Measurements from ENCODE around the gene KRTAP10-9.
"Not testable (repeated sequence)": the region's sequence is repeated elsewhere in the genome, so short reads cannot be mapped to it uniquely, and the experiment has no call there.

KRTAP10-9 gene

DNA sequence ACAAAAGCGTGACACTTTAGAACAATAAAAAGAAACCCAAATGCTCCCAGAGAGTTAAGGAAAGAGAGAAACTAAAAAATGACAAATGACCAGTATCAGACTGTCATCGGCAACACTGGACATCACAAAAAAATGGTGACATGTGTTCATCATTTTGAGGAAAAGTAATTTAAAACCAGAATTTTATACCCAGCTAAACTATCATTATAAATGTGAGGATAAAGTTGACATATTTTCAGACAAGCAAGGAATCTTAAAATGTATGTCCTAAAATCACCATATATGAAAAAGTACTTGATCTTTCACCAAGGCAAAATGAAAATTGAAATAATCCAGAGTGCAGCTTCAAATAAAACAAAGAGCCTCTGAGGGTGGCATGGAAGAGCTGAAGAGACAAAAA is 18.0 kb downstream of the KRTAP10-9 start:
- no peak for DNase-seq

DNA sequence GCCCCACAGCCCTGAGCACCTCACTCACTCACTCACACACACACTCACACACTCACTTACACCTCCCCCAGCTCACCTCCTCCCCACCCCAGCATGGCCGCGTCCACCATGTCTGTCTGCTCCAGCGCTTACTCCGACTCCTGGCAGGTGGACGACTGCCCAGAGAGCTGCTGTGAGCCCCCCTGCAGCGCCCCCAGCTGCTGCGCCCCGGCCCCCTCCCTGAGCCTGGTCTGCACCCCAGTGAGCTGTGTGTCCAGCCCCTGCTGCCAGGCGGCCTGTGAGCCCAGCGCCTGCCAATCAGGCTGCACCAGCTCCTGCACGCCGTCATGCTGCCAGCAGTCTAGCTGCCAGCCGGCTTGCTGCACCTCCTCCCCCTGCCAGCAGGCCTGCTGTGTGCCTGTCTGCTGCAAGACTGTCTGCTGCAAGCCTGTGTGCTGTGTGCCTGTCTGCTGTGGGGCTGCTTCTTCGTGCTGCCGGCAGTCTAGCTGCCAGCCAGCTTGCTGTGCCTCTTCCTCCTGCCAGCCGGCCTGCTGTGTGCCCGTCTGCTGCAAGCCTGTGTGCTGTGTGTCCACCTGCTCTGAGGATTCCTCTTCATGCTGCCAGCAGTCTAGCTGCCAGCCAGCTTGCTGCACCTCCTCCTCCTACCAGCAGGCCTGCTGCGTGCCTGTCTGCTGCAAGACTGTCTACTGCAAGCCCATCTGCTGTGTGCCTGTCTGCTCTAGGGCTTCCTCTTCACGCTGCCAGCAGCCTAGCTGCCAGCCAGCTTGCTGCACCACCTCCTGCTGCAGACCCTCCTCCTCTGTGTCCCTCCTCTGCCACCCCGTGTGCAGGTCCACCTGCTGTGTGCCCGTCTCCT is 19.7 kb downstream of the KRTAP10-9 start, which contains the start of gene KRTAP10-11:
KRTAP10-11 (plus strand) TSS at position 49 of the 856 bp plus-strand sequence; CDS start at position 94, 45 bp downstream.
- DNase-seq = not testable (repeated sequence)

DNA sequence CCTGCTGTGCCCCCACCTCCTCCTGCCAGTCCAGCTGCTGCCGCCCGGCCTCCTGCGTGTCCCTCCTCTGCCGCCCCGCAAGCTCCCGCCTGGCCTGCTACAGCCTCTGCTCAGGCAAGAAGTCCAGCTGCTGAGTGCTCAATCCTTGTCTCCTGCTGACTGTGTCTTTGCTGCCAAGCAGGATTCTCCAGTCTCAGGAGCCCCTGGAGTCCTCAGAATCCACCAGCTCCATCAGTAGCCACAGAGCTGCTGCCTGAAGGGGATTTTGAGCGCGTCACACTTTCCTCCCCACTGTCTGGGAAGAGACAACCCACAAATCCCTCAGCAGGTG is 20.3 kb downstream of the KRTAP10-9 start:
- DNase-seq = no peak

DNA sequence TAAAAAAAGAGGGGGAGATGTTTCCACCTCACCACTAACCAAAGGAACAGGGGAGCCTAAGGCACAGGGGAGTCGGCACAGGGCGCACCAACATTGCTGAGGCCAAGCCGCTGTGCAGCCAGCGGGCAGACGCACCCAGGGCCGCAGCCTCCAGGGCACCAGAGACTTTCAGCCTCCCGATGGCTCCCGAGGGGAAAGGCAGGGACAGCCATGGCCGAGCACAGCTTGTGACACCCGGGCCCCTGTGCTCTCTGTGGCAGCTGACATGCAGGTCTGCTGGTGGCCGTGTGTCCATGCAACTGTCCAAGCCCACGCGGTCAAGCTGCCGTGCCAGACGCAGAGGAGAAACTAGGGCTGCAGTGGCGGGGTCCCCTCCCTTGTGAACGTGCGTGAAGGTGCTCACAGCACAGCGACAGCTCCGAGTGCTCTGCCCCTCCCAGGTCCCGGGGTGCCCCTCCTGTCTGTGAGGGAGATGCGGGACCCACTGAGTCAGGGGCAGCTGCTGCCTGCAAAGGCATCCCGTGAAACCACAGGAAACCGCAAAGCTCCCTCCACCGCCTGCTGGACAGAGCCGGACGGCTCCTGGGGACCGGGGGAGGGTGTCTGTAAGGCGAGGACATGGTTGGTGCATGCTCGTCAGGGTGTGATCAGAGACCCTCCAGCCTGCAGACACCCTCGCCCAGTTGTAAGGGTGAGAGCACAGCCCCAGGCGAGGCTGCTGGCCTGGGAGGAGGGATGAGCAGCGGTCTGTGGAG is 21.8 kb downstream of the KRTAP10-9 start:
- DNase-seq = no peak

DNA sequence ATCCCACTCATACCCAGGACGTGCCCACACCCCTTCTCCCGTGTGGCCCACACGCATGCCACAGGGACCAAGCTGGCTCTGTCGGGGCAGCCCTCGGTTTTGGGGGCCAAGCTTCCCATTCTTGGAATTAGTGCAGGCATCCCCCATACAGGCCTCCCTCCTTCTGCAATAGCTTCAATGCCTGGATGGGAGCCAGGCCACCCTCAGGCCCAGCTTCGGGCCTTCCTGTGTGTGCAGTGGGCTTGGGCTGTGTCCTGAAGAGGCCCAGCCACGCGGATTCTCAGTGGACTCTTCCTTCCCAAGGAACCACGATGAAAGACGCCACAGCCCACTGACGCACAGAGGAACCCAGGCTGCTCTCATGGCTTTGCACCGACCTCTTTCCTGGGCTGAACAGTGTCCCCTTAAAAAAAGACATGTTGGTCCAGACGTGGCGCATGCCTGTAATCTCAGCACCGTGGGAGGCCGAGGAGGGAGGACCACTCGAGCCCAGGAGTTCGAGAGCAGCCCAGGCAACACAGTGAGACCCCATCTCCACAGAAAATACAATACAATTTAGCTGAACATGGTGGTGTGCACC is 22.7 kb downstream of the KRTAP10-9 start:
- no peak for DNase-seq

DNA sequence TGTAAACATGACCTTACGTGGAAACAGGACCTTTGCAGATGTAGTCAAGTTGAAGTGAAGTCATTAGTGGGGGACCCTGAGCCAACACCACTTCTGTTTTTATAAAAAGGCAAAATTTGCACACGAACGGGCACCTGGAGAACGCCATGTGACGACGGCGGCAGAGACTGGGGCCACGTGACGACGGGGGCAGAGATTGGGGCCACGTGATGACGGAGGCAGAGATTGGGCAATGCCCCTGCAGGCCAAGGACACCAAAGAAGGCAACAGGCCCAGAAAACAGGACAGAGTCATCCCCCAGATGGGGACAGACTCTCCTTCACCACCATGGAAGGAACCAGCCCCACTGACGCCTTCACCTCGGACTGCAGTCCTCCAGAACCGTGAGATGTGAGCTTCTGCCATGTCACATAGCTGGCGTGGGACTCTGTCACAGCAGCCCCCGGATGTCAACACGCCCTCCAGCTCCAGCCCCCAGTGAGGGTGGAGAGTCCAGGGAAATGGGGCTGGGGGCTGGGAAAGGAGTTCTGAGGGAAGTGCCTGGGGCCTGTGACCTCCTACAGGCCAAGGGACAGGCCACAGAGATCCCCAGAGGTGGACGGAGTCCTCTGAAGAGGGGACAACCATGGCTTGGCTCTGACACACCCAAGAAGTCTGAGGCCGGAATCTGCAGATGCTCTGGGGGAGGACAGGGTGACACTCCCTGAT is 23.5 kb downstream of the KRTAP10-9 start:
- DNase-seq = no peak

DNA sequence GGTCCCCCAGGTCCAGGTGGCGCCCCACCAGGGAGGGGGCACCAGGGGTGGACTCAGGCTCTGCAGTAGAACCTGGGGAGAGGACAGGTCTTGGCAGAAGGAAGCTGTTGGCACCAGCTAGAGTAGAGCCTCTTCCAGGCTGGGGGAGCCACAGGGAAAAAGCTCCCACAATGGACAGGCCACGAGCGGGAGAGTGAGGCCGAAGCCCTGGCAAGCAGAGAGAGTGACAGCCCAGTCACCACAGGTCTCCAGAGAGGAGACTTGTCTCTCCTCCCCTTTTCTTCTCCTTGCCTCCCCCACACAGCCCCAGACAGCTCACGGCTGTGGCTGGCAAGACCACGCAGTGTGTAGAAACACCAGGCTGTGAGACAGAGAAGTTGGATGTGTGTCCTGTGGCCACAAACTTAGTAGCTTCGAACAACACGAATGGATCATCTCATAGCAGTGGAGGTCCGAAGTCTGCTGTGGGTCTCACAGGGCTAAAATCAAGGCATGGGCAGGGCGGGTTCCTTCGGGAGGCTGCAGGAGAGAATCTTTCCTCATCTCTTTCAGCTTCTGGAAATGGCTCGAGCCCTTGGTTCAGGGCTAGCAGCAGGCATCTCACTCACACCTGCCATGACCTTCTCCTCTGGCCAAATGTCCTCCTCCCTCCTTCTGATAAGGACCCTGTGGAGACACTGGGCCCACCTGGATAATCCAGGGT is 24.2 kb downstream of the KRTAP10-9 start:
- no peak for DNase-seq

DNA sequence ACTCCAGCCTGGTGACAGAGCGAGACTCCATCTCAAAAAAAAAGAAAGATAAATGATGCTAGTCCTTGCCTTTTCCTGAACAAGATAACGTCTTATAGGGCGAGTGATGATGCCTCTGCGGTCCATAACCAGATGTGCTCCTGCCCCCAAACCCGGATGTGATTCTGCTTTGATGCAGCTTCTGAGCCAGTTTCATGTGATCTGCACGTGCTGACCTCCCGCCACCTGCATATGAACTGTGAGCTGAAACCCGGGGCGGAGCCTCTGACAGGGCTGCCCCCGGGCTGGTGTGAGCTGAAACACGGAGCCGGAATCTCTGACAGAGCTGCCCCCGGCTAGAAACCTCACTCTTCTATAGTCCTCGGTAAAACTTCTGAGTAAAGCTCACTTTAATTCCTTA is 26.2 kb downstream of the KRTAP10-9 start:
- DNase-seq = peak in 1 of 2 donors; percentile 5

DNA sequence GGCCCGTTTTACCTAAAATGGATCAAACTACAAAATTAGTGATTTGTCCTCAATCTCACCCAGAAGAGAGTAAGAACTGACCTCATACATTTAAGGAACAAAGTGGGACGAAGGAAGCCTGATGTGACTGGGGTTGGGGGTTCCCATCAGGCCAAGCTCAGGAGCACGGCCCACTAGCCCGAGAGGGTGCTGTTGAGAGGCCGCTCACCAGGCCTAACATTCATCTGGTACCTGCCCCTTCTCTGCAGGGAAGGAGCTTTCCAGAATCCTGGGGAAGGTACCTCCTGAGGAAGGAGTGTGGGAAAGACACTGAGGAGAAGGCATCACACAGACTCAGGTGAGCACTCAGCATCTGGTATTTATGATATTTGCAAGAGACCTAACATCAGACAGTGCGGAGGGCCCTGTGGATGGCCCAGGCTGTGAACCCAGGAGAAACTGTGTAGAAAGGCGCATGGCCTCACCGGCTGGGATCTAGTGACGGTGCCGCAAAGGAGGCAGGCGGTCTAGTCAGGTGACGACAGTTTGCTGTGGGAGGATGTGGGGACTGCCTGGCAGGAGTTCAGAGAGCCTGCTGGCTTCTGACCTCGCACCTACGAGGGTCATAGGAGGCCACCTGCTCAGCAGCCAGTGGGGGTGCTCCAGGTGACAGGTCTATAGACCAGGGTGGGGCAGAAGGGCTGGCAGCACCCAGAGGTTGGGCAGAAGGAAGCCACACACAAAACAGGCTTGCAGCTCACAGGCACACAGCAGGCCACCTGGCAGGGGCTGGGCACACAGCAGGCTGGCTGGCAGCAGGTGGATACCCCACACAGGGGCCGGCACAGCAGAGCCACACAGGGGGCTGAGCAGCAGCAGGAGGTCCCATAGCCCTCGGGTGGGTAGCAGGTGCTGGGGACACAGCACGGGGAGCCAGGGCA is 27.0 kb downstream of the KRTAP10-9 start:
- DNase-seq = peak; percentile 67 to 79

DNA sequence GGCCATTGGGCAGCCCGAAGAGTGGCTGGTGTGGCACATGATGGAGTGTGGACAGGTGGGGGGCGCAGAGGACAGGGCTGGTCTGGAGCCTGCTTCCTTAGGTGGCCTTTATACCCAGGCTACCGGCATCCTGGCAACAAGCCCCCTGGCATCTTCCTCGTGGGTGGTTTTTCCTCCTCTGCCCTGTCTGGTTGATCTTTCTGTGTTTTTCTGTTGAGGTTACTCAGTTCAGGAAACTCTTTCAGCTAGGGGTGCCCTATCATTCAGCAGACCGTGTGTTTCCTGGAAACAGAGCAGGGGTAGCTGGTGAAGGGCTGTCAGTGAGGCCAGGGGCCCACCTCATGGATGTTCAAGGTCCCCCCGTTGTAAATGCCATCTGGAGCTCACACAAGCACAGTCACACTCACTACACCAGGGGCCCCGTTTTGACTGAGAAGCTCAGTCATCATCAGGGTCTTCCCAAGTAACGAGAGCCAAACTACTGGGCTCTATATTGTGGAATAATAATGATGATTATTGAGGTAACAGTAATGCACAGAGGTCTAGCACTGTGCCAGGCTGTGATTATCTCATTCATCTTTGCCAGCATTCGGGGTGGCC is 27.8 kb downstream of the KRTAP10-9 start, which contains the start of gene KRTAP12-4:
KRTAP12-4 (minus strand) TSS at position 84 of the 600 bp plus-strand sequence; CDS start at position 39, 45 bp downstream.
- peak in 1 of 2 donors; percentile 32 for DNase-seq

DNA sequence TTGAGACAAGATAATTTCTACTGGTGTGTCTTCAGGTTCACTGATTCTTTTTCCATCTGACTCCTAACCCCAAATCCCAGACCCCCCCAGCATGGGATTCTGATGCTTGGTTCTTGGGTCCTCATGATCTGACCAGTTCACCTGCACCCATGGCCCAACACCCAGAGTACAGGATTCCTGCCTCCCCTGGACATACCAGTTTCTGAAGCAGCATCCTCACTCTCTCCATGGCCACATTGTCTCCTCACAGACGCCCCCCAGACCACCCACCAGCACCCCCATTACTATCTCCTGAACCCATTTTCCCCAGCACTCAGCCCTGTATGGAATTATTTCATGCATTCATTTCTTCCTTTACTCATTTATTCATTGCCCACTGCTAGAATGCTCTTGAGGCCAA is 30.0 kb downstream of the KRTAP10-9 start:
- no peak for DNase-seq

DNA sequence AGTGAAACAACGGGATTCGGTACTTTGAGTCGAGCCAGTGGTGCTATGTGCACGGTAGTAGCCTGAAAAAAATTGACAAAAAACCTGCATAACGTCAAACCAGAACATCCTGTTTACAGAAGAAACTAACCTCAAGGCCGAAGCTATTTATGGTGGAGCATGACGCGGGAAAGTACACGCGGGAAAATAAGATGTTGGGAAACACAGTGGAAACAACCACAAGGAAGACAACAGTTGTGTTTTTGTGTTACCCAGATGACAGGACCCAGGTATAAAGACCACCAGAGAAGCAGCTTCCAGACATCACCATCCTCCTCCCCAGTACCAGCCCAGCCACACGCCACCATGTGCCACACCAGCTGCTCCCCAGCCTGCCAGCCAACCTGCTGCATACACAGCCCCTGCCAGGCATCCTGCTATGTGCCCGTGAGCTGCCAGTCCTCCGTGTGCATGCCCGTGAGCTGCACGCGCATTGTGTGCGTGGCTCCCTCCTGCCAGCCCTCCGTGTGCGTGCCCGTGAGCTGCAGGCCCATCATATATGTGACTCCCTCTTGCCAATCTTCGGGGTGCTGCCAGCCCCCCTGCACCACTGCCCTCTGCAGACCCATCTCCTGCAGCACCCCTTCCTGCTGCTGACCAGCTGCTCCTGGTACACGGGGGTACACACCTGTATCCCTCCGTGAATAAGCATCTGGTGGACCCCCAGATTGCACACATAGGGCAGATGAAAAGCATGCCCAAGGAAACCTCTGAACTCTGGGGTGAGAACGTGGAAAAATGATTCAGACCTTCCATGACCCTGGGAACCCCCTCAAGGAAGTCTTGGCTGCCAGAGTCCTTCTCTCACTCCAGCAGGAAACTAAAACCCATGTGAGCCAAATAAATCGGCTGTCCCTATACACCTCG is 31.0 kb downstream of the KRTAP10-9 start, which contains the start of gene KRTAP12-3:
KRTAP12-3 (plus strand) TSS at position 298 of the 906 bp plus-strand sequence; CDS start at position 346, 48 bp downstream.
- peak; percentile 54 to 81 for DNase-seq

DNA sequence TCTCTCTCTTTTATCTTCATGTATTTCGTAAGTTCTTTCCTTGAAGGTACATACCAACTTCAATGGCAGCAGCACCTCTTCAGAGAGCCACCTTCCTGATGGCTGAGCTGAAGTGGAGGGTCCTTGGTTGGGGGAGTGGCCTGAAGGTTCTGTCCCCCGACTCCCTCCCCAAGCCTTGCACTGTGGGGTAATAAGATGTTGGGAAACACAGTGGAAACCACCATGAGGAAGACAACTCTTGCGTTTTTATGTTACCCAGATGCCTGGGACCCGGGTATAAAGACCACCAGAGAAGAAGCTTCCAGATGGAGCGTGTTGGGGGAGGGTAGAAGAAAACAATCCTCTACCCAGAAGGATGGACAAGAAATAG is 31.6 kb downstream of the KRTAP10-9 start:
- peak in 1 of 2 donors; percentile 4 for DNase-seq

DNA sequence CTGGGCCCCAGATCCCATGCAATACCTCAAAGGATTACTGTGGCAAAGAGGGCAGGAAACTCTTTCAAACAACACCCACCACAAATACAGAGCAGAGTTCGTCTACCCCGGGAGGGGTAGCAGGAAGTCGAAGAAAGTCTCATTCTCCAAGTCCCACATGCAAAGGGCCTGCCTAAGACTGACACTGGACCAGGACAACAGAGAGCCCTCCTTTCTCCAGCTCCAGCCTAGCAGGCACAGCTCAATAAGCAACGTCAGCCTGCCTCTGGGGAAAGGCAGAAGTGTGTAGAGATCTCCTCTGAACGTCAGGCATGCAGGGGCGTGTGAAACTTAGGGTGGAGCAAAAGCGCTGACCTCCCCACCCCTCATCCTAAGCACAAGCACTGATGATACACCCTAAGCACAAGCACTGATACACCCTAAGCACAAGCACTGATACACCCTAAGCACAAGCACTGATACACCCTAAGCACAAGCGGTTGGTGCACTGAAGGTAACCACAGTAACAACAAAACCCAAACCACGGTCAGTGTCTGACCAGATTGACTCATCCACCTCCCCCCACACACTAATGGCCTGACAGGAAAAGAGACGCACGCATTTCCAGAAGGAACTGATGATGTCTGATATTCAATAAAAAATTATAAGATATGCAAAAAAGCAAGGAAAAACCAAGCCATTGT is 32.2 kb downstream of the KRTAP10-9 start:
- peak in 1 of 2 donors; percentile 44 for DNase-seq

DNA sequence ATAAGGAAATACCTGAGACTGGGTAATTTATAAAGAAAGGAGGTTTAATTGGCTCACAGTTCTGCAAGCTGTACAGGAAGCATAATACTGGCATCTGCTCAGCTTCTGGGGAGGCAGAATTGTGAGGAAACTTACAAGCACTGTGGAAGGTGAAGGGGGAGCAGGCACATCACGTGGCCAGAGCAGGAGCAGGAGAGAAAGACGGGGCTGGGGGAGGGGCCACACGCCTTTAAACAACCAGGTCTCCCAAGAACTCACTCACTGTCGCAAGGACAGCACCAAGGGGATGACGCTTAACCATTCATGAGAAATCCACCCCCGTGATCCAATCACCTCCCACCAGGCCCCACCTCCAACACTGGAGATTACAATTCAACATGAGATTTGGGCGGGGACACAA is 34.7 kb downstream of the KRTAP10-9 start:
- DNase-seq = not testable (repeated sequence)

DNA sequence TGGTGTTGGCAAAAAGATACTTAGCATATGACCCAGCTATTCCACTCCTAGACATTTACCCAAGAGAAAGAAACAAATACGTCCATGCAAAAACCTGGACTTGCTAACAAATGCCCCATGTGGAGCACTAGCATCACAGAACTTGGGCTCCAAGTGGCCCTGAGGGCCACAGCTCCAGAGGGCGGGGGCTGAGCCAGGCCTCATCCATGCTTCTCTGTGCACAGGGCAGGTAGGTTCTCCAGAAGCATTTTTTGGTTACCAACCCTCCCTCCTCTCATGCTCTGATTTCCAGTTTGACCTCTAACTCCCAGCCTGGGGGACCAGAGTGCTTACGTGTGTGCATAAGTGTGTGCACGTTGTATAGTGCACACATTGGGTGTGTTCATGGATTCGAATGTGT is 37.8 kb downstream of the KRTAP10-9 start:
- DNase-seq = no peak

DNA sequence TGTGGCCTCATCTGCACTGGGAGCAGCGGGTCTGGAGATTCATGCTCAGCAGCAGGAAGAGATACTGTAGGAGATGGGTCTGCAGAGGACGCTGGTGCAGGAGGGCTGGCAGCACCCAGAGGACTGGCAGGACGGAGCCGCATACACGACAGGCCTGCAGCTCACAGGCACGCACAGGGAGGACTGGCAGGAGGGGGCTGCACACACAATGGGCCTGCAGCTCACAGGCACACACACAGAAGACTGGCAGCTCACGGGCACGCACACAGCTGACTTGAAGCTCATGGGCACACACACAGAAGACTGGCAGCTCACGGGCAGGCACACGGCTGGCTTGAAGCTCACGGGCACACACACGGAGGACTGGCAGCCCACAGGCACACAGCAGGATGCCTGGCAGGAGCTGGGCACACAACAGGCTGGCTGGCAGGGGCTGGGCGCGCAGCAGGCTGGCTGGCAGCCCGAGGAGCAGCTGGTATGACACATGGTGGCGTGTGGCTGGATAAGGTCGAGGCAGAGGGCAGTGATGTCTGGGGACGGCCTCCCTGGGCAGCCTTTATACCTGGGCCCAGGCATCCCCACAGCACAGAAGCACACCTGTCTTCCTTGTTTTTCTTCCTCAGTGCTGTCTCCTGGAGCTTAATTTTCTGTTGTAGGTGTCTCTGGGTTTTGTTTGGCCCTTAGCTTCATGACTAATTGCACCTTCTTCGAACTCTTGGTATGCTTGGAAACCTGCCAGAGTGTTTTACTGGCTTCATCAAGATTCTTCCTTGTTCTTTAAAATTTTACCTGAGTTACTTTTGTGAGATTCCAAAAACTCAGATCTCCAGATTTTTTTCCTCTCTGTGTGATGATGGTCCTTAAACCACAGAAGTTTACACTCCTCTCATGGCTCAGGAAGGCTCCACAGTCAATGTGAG is 39.8 kb downstream of the KRTAP10-9 start, which contains the start of gene KRTAP12-2:
KRTAP12-2 (minus strand) TSS at position 527 of the 920 bp plus-strand sequence; CDS start at position 486, 41 bp downstream.
- DNase-seq = no peak
